Activated naive CD4-positive, alpha-beta T cell treated with anti-CD3 and anti-CD28 coated beads, Interleukin-2, amount 10 ng/mL, durations not matched to agents 7 days and 5 days (primary cell): ENCODE results near the gene ADSS1.

Experiments
- CTCF ChIA-PET: fragments of 350-600 bp; sonication (Branson Sonifier 250); formaldehyde crosslinking; loops from one replicate; lab custom pipeline; 2021; ENCODE audit warnings: antibody characterized with exemption; lab: Charles Lee
- DNase-seq: peaks from one replicate; pipeline ENCODE4 v3.0.0-alpha.2; 2020
- H3K27ac Mint-ChIP-seq: one replicate; pipeline ENCODE4 v1.8.0; 2021; ENCODE audit warnings: mild to moderate bottlenecking, moderate library complexity, mixed read lengths
- H3K27me3 Mint-ChIP-seq: one replicate; pipeline ENCODE4 v1.8.0; 2021; ENCODE audit warnings: mild to moderate bottlenecking, mixed read lengths
- H3K36me3 Mint-ChIP-seq: one replicate; pipeline ENCODE4 v1.8.0; 2021; ENCODE audit warnings: mixed read lengths
- H3K4me1 Mint-ChIP-seq: one replicate; pipeline ENCODE4 v1.8.0; 2021; ENCODE audit warnings: mixed read lengths
- H3K4me3 Mint-ChIP-seq: one replicate; pipeline ENCODE4 v1.8.0; 2021; ENCODE audit warnings: mild to moderate bottlenecking, moderate library complexity, mixed read lengths
- H3K9me3 Mint-ChIP-seq: one replicate; pipeline ENCODE4 v1.8.0; 2021; ENCODE audit warnings: mixed read lengths

The ADSS1 gene

GRCh38 chr14:104754213-104754851 lies 30.3 kb downstream of the ADSS1 start:
- peak overlapping the region; percentile 89 for H3K27ac Mint-ChIP-seq
- H3K4me1 Mint-ChIP-seq: peaks cover 48% of the 10 kb centered on the region
- CTCF ChIA-PET: interaction anchor here (1.1 to 3.2 kb wide), 2 partner anchors 13 to 14 kb away, joined by 3 to 13 read pairs; no protein-coding TSS in a partner anchor
- peaks cover 1% of the 10 kb centered on the region for H3K27me3 Mint-ChIP-seq
- DNase-seq: no peak
- peaks cover 26% of the 10 kb centered on the region for H3K36me3 Mint-ChIP-seq
- H3K9me3 Mint-ChIP-seq: no peaks in the 10 kb centered on the region
- H3K4me3 Mint-ChIP-seq: peak overlapping the region; percentile 78

- no peaks in the 10 kb centered on the region for H3K9me3 Mint-ChIP-seq
- H3K27ac Mint-ChIP-seq: peak overlapping the region; percentile 80
- H3K27me3 Mint-ChIP-seq: no peaks in the 10 kb centered on the region
- H3K4me3 Mint-ChIP-seq: no peak overlapping the region
- peaks cover 48% of the 10 kb centered on the region for H3K4me1 Mint-ChIP-seq
- no peak for DNase-seq
- CTCF ChIA-PET: no interaction called here
- peaks cover 30% of the 10 kb centered on the region for H3K36me3 Mint-ChIP-seq
Measured at GRCh38 chr14:104755621-104756020, 31.6 kb downstream of the ADSS1 start.

- no peak overlapping the region for H3K4me3 Mint-ChIP-seq
- no peaks in the 10 kb centered on the region for H3K9me3 Mint-ChIP-seq
- CTCF ChIA-PET: interaction anchor here (1.0 to 1.4 kb wide), 3 partner anchors 10 to 69 kb away, joined by 3 to 4 read pairs (median 4); no protein-coding TSS in a partner anchor
- peak overlapping the region; percentile 75 for H3K27ac Mint-ChIP-seq
- no peaks in the 10 kb centered on the region for H3K27me3 Mint-ChIP-seq
- peaks cover 30% of the 10 kb centered on the region for H3K36me3 Mint-ChIP-seq
- peaks cover 45% of the 10 kb centered on the region for H3K4me1 Mint-ChIP-seq
- DNase-seq: peak; percentile 40
Measured at GRCh38 chr14:104756477-104757237, 32.6 kb downstream of the ADSS1 start.

- no peak overlapping the region for H3K4me3 Mint-ChIP-seq
- H3K36me3 Mint-ChIP-seq: peaks cover 32% of the 10 kb centered on the region
- CTCF ChIA-PET: interaction anchor here (1.0 to 1.4 kb wide), 3 partner anchors 10 to 69 kb away, joined by 3 to 4 read pairs (median 4); no protein-coding TSS in a partner anchor
- peak overlapping the region; percentile 75 for H3K27ac Mint-ChIP-seq
- H3K9me3 Mint-ChIP-seq: no peaks in the 10 kb centered on the region
- no peaks in the 10 kb centered on the region for H3K27me3 Mint-ChIP-seq
- peaks cover 45% of the 10 kb centered on the region for H3K4me1 Mint-ChIP-seq
- no peak for DNase-seq
Measured at GRCh38 chr14:104757238-104757585, 33.2 kb downstream of the ADSS1 start.

- Mint-ChIP-seq H3K4me3 (no peak overlapping the region), H3K9me3 (no peaks in the 10 kb centered on the region), H3K27ac (peak overlapping the region; percentile 78), H3K27me3 (no peaks in the 10 kb centered on the region), H3K4me1 (peaks cover 45% of the 10 kb centered on the region), H3K36me3 (peaks cover 35% of the 10 kb centered on the region)
- CTCF ChIA-PET: interaction anchor here (1.0 to 1.5 kb wide), 4 partner anchors 9 to 68 kb away, joined by 3 to 5 read pairs (median 4); no protein-coding TSS in a partner anchor
- no peak for DNase-seq
Measured at GRCh38 chr14:104757681-104758392, 33.8 kb downstream of the ADSS1 start.

GRCh38 chr14:104758981-104759969 lies 35.2 kb downstream of the ADSS1 start:
- Mint-ChIP-seq H3K9me3 (no peaks in the 10 kb centered on the region), H3K4me1 (peaks cover 37% of the 10 kb centered on the region), H3K4me3 (no peak overlapping the region), H3K27me3 (no peaks in the 10 kb centered on the region), H3K36me3 (peaks cover 31% of the 10 kb centered on the region), H3K27ac (no peak overlapping the region)
- CTCF ChIA-PET: interaction anchor here (1.5 to 2.0 kb wide), 2 partner anchors 9 to 11 kb away, joined by 4 to 5 read pairs; no protein-coding TSS in a partner anchor
- DNase-seq: no peak

GRCh38 chr14:104765517-104765916 lies 41.5 kb downstream of the ADSS1 start:
- DNase-seq: no peak
- H3K9me3 Mint-ChIP-seq: no peaks in the 10 kb centered on the region
- H3K27ac Mint-ChIP-seq: no peak overlapping the region
- no peak overlapping the region for H3K4me3 Mint-ChIP-seq
- H3K36me3 Mint-ChIP-seq: peaks cover 15% of the 10 kb centered on the region
- H3K4me1 Mint-ChIP-seq: peaks cover 4% of the 10 kb centered on the region
- H3K27me3 Mint-ChIP-seq: no peaks in the 10 kb centered on the region
- CTCF ChIA-PET: interaction anchor here (2.2 kb wide), 1 partner anchor 60 kb away, joined by 7 read pairs; no protein-coding TSS in a partner anchor

GRCh38 chr14:104766256-104766862 lies 42.3 kb downstream of the ADSS1 start:
- no peak for DNase-seq
- H3K27ac Mint-ChIP-seq: no peak overlapping the region
- peaks cover 22% of the 10 kb centered on the region for H3K36me3 Mint-ChIP-seq
- H3K9me3 Mint-ChIP-seq: peaks cover 2% of the 10 kb centered on the region
- H3K4me1 Mint-ChIP-seq: peaks cover 4% of the 10 kb centered on the region
- no peaks in the 10 kb centered on the region for H3K27me3 Mint-ChIP-seq
- no peak overlapping the region for H3K4me3 Mint-ChIP-seq
- CTCF ChIA-PET: interaction anchor here (0.8 to 2.2 kb wide), 5 partner anchors 9 to 60 kb away, joined by 3 to 7 read pairs (median 3); partner anchors contain the start of gene SIVA1

- CTCF ChIA-PET: interaction anchor here (0.9 to 2.2 kb wide), 5 partner anchors 9 to 59 kb away, joined by 3 to 7 read pairs (median 4); partner anchors contain the start of gene SIVA1
- H3K4me3 Mint-ChIP-seq: no peak overlapping the region
- H3K27ac Mint-ChIP-seq: no peak overlapping the region
- H3K9me3 Mint-ChIP-seq: peaks cover 2% of the 10 kb centered on the region
- DNase-seq: no peak
- peaks cover 28% of the 10 kb centered on the region for H3K36me3 Mint-ChIP-seq
- peaks cover 4% of the 10 kb centered on the region for H3K4me1 Mint-ChIP-seq
- no peaks in the 10 kb centered on the region for H3K27me3 Mint-ChIP-seq
Measured at GRCh38 chr14:104766863-104767633, 43.0 kb downstream of the ADSS1 start.

GRCh38 chr14:104767634-104767918 lies 43.5 kb downstream of the ADSS1 start:
- CTCF ChIA-PET: interaction anchor here (0.9 to 2.2 kb wide), 9 partner anchors 10 to 79 kb away, joined by 3 to 21 read pairs (median 4); partner anchors contain the start of gene SIVA1
- H3K9me3 Mint-ChIP-seq: peaks cover 2% of the 10 kb centered on the region

GRCh38 chr14:104768437-104769323 lies 44.7 kb downstream of the ADSS1 start:
- Mint-ChIP-seq H3K27me3 (no peaks in the 10 kb centered on the region), H3K36me3 (peaks cover 35% of the 10 kb centered on the region), H3K4me1 (peaks cover 4% of the 10 kb centered on the region), H3K27ac (no peak overlapping the region), H3K4me3 (no peak overlapping the region), H3K9me3 (peaks cover 2% of the 10 kb centered on the region)
- DNase-seq: peak; percentile 94
- CTCF ChIA-PET: interaction anchor here (0.6 to 1.9 kb wide), 13 partner anchors 10 to 101 kb away, joined by 3 to 21 read pairs (median 4); partner anchors contain the start of genes SIVA1 and ZBTB42

More at GRCh38 chr14:104767634-104767918, 43.5 kb downstream of the ADSS1 start:
- no peak overlapping the region for H3K27ac Mint-ChIP-seq
- H3K36me3 Mint-ChIP-seq: peaks cover 30% of the 10 kb centered on the region
- DNase-seq: no peak
- no peak overlapping the region for H3K4me3 Mint-ChIP-seq
- H3K27me3 Mint-ChIP-seq: no peaks in the 10 kb centered on the region
- peaks cover 4% of the 10 kb centered on the region for H3K4me1 Mint-ChIP-seq
